ENCODE measurements around the gene SLC35F5. TPM values are rescaled to one million over a fixed set of nuclear protein-coding genes. Genes with fewer than 3 reads are reported as not detected.
"Not testable (repeated sequence)": the region's sequence is repeated elsewhere in the genome, so short reads cannot be mapped to it uniquely, and the experiment has no call there.

SLC35F5 gene
- total RNA-seq, 2 donors from 2014 or later, result 62.5 to 81.9 TPM

GRCh38 chr2:113704300-113704993, 52.0 kb downstream of the SLC35F5 start:
- intact Hi-C loops (cut with DNase I); DNase-seq (ENCODE audit: low spot score): not testable (repeated sequence)

GRCh38 chr2:113703386-113704299, 52.8 kb downstream of the SLC35F5 start:
- intact Hi-C loops (cut with DNase I), result no loop called here
- no peak for DNase-seq (ENCODE audit: low spot score)

GRCh38 chr2:113700186-113700841, 56.1 kb downstream of the SLC35F5 start:
- DNase-seq (ENCODE audit: low spot score), result no peak
- intact Hi-C loops (cut with DNase I), result no loop called here

DNA sequence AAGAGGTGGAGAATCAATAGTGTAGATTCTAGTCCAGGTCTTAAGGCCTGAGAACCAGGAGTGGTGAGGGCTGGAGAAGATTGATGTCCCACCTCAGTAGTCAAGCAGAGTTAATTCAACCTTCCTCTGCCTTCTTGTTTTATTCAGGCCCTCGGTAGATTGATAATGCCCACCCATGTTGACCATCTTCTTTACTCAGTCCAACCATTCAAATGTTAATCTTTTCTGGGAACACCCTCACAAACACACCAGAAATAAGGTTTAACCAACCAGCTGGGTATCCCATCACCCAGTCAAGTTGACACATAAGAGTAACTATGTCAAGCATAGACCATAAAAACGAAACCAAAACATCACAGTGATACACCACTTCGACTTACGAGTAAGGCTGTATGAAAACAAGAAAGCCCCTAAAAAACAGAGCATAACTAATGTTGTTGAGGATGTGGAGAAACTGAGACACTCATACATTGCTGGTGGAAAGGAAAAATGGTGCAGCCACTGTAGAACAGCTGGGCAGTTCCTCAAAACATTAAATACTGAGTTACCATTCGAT, 57.5 kb downstream of the SLC35F5 start:
- intact Hi-C loops (cut with DNase I), result no loop called here
- no peak for DNase-seq (ENCODE audit: low spot score)

DNA sequence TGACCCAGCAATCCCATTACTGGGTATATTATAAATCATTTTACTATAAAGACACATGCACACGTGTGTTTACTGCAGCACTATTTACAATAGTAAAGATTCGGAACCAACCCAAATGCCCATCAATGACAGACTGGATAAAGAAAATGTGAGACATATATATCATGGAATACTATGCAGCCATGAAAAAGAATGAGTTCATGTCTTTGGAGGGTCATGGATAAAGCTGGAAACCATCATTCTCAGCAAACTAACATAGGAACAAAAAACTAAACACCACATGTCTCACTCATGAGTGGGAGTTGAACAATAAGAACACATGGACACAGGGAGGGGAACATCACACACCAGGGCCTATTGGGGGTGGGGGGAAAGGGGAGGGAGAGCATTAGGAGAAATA, 58.2 kb downstream of the SLC35F5 start:
- intact Hi-C loops (cut with DNase I); DNase-seq (ENCODE audit: low spot score): not testable (repeated sequence)

DNA sequence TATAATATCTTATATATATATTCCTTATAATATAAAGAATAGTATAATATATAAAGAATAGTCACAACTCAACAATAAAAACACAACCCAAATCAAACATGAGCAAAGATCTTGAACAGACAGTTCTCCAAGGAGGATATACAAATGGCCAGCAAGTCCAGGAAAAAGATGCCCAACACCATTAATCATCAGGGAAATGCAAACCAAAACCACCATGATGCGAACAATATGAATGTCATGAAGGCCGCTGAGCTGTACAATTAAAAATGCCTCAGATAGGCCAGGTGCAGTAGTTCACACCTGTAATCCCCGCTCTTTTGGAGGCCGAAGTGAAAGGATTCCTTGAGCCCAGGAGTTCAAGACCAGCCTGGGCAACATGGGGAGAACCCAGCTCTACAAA, 58.9 kb downstream of the SLC35F5 start:
- intact Hi-C loops (cut with DNase I), result no loop called here
- DNase-seq (ENCODE audit: low spot score), result no peak

DNA sequence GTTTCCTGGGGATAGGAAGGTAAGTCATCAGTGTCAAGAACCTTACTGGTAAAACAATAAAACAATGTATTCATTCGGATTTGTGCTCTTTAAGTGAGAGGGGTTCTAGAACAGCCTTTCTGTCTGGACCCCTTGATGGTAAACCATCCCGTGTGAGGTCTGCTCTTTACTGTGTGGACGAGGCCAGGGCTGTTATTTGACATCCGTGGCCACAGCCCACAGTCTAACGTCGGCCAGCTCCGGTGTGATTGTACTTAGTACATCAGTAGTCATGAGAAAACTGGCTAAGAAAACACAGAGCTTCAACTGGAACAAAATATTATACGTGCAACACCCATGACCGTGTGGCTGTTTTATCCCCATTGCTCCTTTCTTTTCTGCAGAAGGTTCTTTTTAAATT, 62.0 kb downstream of the SLC35F5 start:
- DNase-seq (ENCODE audit: low spot score), result no peak
- intact Hi-C loops (cut with DNase I), result no loop called here

DNA sequence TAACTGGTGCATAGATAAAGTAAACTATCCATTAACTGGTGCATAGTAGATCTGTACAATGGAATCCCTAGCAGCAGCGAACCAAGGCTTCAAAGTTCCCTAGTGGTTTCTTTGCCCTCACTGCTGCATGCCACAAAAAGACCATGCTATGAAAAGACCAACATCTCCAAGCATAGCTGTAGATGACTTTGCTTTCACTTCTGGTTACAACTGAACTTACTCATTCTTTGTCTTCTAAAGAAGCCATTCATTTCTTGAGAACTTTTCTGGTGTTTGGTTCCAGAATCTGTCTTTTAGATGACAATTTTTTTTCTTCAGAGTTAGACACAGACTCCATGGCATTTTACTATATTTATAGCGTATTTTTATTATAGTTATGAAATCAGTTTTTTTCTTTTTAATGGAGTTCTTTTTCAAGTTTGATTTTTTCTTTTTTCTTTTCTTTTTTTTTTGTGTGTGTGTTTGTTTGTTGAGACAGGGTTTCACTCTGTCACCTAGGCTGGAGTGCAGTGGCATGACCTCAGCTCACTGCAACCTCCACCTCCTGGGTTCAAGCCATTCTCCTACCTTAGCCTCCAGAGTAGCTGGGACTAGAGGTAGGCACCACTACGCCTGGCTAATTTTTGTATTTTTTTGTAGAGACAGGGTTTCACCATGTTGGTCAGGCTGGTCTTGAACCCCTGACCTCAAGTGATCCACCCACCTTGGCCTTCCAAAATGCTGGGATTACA, 63.6 kb downstream of the SLC35F5 start:
- DNase-seq (ENCODE audit: low spot score), result no peak

DNA sequence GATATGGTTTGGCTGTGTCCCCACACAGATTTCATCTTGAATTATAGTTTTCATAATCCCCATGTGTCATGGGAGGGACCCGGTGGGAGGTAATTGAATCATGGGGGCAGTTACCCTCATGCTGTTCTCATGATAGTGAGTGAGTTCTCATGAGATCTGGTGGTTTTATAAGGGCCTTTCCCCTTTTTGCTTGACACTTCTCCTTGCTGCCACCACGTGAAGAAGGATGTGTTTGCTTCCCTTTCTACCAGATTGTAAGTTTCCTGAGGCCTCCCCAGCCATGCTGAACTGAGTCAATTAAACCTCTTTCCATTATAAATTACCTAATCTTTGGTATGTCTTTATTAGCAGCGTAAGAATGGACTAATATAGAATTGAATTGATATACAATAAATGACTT, 65.6 kb downstream of the SLC35F5 start:
- DNase-seq (ENCODE audit: low spot score); intact Hi-C loops (cut with DNase I): not testable (repeated sequence)

More for the DNA sequence above, 63.6 kb downstream of the SLC35F5 start:
- intact Hi-C loops (cut with DNase I), result no loop called here

- intact Hi-C loops (cut with DNase I), result no loop called here
- no peak for DNase-seq (ENCODE audit: low spot score)
Observed at GRCh38 chr2:113686537-113686936, 69.9 kb downstream of the SLC35F5 start.

GRCh38 chr2:113685471-113685870, 71.0 kb downstream of the SLC35F5 start:
- intact Hi-C loops (cut with DNase I), result no loop called here
- DNase-seq (ENCODE audit: low spot score), result no peak

DNA sequence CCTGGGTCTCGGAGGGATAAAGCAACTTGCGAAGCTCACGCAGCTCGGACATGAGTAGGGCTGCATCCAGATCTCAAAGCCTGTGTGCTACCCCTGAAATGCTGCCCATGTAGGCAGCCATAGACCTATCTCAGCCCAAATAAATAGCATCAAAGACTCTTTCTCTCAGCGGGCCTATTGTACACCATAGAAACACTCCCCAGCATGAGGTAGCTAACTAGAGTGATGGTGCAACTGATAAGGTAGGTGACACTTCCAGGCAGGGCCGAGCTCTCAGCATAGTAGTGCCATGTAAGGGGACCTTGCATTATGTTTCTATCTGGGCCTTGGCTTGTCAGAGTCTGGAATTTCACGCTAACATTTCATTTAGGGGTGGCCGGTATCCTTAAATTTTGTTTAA, 77.0 kb downstream of the SLC35F5 start:
- no peak for DNase-seq (ENCODE audit: low spot score)

DNA sequence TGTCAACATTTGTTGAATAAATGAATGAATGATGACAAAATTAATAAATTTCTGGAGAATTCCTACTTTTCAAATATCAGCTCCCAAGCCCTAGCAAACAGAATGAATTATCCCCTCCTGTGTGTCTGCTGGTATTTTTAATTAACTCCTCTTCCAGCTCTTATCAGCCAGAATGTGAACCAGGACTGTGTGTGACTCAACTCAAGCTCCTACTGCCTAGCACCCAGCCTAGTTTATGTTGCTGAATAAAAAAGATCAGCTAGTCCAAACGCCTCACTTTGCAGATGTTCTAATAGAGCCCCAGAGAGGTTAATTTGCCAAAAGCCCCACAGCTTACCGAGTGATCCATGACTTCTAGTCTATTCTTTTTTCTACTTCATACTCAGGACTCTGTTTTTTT, 79.1 kb downstream of the SLC35F5 start:
- no peak for DNase-seq (ENCODE audit: low spot score)
- intact Hi-C loops (cut with DNase I), result no loop called here

More for the DNA sequence above, 77.0 kb downstream of the SLC35F5 start:
- intact Hi-C loops (cut with DNase I), result no loop called here

DNA sequence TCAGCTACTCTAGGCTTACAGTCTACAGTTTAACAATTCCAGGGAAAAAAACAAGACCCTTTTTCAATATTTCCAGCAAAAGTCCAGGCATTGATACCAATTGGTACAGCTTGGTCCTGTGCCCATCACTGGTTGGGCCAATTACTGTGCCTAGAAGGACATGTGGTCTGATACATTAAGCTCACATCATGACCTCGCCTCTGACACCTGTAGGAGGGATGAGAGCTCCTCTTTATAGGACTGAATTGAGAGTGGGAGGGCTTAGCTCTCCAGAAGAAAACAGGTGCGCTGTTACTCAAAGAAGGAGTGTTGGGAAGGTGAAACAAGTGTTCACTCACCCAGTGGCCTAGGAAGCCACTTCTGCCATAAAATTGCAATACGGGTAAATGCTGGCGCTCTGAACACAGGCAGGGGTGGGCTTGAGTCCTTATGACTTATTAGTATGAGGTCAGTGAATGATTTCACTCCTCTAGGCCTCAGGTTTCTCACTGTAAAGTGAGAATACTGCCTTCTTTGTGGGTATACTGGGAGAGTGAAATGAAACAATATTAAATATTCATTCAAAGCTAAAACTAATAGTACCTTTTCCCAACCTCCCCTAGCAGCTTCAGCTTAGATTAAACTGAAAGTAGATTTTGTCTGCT, 79.7 kb downstream of the SLC35F5 start:
- no peak for DNase-seq (ENCODE audit: low spot score)
- intact Hi-C loops (cut with DNase I), result no loop called here

DNA sequence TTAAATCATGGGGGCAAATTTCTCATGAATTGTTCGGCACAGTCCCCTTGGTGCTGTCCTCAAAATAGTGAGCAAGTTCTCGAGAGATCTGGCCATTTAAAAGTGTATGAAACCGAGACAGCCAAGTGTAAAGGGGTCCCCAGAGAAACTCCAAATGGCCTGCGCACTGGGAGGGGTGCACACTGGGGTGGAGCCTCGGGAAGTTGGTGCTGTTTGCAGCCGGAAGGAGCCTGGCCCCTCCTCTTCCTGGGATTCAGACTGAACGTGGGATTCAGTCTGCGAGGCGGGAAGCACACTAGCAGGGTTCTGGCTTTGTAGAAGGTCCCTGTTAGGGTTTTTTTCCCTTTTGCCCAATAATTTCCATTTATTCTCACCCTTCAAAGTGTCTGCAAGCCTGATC, 80.6 kb downstream of the SLC35F5 start:
- DNase-seq (ENCODE audit: low spot score), result no peak
- intact Hi-C loops (cut with DNase I), result no loop called here

DNA sequence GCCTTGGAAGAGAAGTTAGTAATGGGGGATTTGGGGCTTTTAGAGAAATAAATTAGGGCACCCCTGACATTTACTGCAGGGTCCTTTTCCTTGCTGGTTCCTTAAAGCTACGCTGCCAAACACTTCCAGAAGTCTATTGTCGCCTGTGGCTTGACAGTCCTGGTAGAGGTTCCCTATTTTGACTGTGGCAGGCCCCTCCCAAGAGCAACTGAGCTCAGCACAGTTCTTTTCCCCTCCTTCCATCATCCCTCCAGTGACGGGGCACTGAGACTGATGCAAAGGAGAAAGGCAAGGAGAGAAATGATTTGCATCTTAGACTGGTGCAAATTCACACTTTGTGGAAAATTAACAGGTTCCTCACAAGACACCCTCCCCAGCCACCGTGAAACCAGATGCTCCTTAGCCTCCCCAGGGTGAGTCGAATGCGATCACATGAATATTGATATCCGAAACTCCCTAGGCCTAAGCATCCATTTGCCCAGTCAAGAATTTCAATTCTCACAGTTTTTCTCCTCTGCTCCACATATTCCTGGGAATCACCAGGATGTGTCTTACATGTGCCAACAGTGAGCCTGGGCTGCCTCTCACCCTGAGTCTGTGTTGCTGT, 84.0 kb downstream of the SLC35F5 start:
- DNase-seq (ENCODE audit: low spot score), result no peak
- intact Hi-C loops (cut with DNase I), result no loop called here

GRCh38 chr2:113669013-113669412, 87.4 kb downstream of the SLC35F5 start:
- intact Hi-C loops (cut with DNase I), result not testable (repeated sequence)

More at GRCh38 chr2:113669013-113669412, 87.4 kb downstream of the SLC35F5 start:
- not testable (repeated sequence) for DNase-seq (ENCODE audit: low spot score)
